HFFc6 (cell line): ENCODE measurements around the gene GRIK4. TPM values are rescaled to one million over a fixed set of nuclear protein-coding genes. Genes with fewer than 3 reads are reported as not detected.

Source experiments
- DNase-seq: peaks from one replicate; pipeline ENCODE4 v3.0.0-alpha.2; 2018
- H3K27ac Mint-ChIP-seq: 2 replicates; pipeline ENCODE4 v1.8.0; 2020; ENCODE audit warnings: mild to moderate bottlenecking, mixed read lengths
- H3K27me3 Mint-ChIP-seq: 2 replicates; pipeline ENCODE4 v1.8.0; 2021; ENCODE audit warnings: mild to moderate bottlenecking, moderate library complexity, mixed read lengths; ENCODE audit not compliant: insufficient read depth
- H3K36me3 Mint-ChIP-seq: 2 replicates; pipeline ENCODE4 v1.8.0; 2021; ENCODE audit warnings: low read depth, mixed read lengths
- H3K4me1 Mint-ChIP-seq: 2 replicates; pipeline ENCODE4 v1.8.0; 2020; ENCODE audit warnings: low read depth, mixed read lengths
- H3K4me3 Mint-ChIP-seq: 2 replicates; pipeline ENCODE4 v1.8.0; 2020; ENCODE audit warnings: mild to moderate bottlenecking, moderate library complexity, mixed read lengths
- H3K9me3 Mint-ChIP-seq: 2 replicates; pipeline ENCODE4 v1.8.0; 2020; ENCODE audit warnings: mild to moderate bottlenecking, mixed read lengths
- CTCF ChIP-seq: fragments of 200-600 bp; sonication (generic); IDR thresholded peaks from 2 replicates; pipeline ENCODE4 v1.5.0; 2021; ENCODE audit warnings: antibody characterized with exemption, mild to moderate bottlenecking
- total RNA-seq, 6 experiments: library from RNA; stranded (reverse); fragmentation: NEBNext Ultra II Directional; extraction: Animal tissue kit (Norgen Biotek cat#: 25700); gene quantifications; 2 replicates in 1 of 6; 3 replicates in 5 of 6; pipeline ENCODE4 v1.2.3, GENCODE V29; 2021

The GRIK4 gene
- total RNA-seq, 6 experiments from 2014 or later: not detected

GRCh38 chr11:120839846-120840402 is 328.4 kb downstream of the GRIK4 start:
- Mint-ChIP-seq H3K36me3 (no peaks in the 10 kb centered on the region), H3K9me3 (no peaks in the 10 kb centered on the region), H3K27ac (no peak overlapping the region), H3K4me1 (no peaks in the 10 kb centered on the region), H3K27me3 (peaks cover 18% of the 10 kb centered on the region), H3K4me3 (no peak overlapping the region)
- DNase-seq: no peak
- no peak for TF ChIP-seq CTCF

GRCh38 chr11:120840661-120841060 is 329.1 kb downstream of the GRIK4 start:
- Mint-ChIP-seq H3K4me3 (no peak overlapping the region), H3K4me1 (no peaks in the 10 kb centered on the region), H3K36me3 (no peaks in the 10 kb centered on the region), H3K27ac (no peak overlapping the region), H3K27me3 (peaks cover 18% of the 10 kb centered on the region), H3K9me3 (no peaks in the 10 kb centered on the region)
- no peak for TF ChIP-seq CTCF
- no peak for DNase-seq

DNA sequence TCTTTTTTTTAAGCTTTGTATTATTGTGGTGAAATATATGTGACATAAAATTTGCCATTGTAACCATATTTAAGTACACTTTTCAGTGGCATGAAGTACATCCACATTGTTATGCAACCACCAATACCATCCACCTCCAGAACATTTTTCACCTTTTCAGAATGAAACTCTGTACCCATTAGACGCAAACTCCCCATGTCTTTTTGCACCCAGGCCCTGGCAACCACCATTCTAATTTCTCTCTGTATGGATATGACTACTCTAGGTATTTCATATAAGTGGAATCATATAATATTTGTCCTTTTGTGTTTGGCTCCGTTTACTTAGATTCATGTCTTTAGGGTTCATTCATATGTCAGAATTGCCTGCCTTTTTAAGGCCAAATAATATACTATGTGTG is 329.5 kb downstream of the GRIK4 start:
- H3K9me3 Mint-ChIP-seq: no peaks in the 10 kb centered on the region
- H3K27me3 Mint-ChIP-seq: peaks cover 18% of the 10 kb centered on the region
- no peak for TF ChIP-seq CTCF
- no peaks in the 10 kb centered on the region for H3K36me3 Mint-ChIP-seq
- no peak overlapping the region for H3K4me3 Mint-ChIP-seq
- no peaks in the 10 kb centered on the region for H3K4me1 Mint-ChIP-seq
- no peak for DNase-seq
- no peak overlapping the region for H3K27ac Mint-ChIP-seq

- H3K4me1 Mint-ChIP-seq: no peaks in the 10 kb centered on the region
- H3K36me3 Mint-ChIP-seq: no peaks in the 10 kb centered on the region
- H3K27ac Mint-ChIP-seq: no peak overlapping the region
- no peak for TF ChIP-seq CTCF
- no peaks in the 10 kb centered on the region for H3K9me3 Mint-ChIP-seq
- no peak overlapping the region for H3K4me3 Mint-ChIP-seq
- DNase-seq: no peak
- peaks cover 20% of the 10 kb centered on the region for H3K27me3 Mint-ChIP-seq
Measured at GRCh38 chr11:120842195-120842594, 330.6 kb downstream of the GRIK4 start.

DNA sequence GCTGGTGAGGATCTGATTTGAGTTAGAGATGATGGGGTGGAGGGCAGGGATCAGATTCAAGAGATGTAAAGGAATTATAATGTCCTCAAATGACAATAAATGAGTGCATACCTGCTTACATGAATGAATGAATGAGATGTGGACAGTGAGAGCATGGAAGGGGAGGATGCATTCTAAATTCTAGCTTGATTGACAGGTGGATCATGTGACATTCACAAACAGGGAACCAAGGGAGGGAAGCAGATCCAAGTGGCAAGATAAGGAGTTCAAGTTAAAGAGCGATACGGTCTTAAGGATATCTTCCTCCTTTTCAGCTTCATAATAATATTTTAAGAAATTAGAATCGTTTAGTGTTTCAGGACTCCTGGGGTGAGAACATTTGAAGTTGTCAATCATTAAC is 341.9 kb downstream of the GRIK4 start:
- H3K4me3 Mint-ChIP-seq: no peak overlapping the region
- peaks cover 6% of the 10 kb centered on the region for H3K27me3 Mint-ChIP-seq
- no peaks in the 10 kb centered on the region for H3K4me1 Mint-ChIP-seq
- no peak for TF ChIP-seq CTCF
- no peaks in the 10 kb centered on the region for H3K36me3 Mint-ChIP-seq
- no peak overlapping the region for H3K27ac Mint-ChIP-seq
- H3K9me3 Mint-ChIP-seq: no peaks in the 10 kb centered on the region
- no peak for DNase-seq

GRCh38 chr11:120854988-120855387 is 343.4 kb downstream of the GRIK4 start:
- Mint-ChIP-seq H3K4me3 (no peak overlapping the region), H3K27ac (no peak overlapping the region), H3K36me3 (no peaks in the 10 kb centered on the region), H3K9me3 (no peaks in the 10 kb centered on the region), H3K27me3 (peaks cover 6% of the 10 kb centered on the region), H3K4me1 (no peaks in the 10 kb centered on the region)
- TF ChIP-seq CTCF: no peak
- DNase-seq: no peak
